OCI-LY7 (cell line): ENCODE measurements around the gene ACSS3.

Experiments used
- CTCF ChIP-seq: fragments of 200-600 bp; sonication (generic); conservative IDR thresholded peaks from 2 replicates; pipeline ENCODE4 v1.5.1; 2014; ENCODE audit warnings: mild to moderate bottlenecking, antibody characterized with exemption, low read length, moderate library complexity, mixed read lengths
- EZH2phosphoT487 ChIP-seq: fragments of 200-600 bp; sonication (generic); IDR thresholded peaks from 2 replicates; pipeline ENCODE4 v1.6.1; 2018; ENCODE audit warnings: low read depth, borderline replicate concordance, mild to moderate bottlenecking, mixed run types, antibody characterized with exemption, low read length, moderate library complexity, mixed read lengths

GRCh38 chr12:81164827-81165226, 86.9 kb downstream of the ACSS3 start:
- TF ChIP-seq CTCF (no peak), EZH2phosphoT487 (no peak)
